ENCODE measurements around the gene RFX7.

RFX7 gene

DNA sequence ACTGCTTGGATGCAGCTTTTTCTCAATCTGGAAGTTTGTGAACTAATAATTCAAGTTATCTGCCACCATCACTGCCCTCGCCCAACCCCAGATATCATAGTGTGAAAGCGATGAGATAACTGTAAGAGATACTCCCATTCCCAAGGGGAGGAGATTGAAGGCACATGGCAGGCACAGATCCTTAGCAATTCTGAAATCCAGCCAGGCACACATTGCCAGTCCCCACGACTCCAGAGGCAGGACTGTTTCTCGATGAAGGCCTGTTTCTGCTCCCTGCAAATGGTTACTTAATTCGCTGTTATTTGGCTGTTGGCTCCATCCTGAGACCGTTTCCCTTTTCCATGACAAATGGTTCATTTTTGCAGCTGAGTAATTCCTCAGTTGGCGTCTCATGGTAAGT, 187.1 kb downstream of the RFX7 start:
- Histone ChIP-seq H3K4me3 (no peak overlapping the region), H3K4me1 (no peaks in the 10 kb centered on the region), H3K36me3 (no peaks in the 10 kb centered on the region), H3K27ac (no peak overlapping the region), H3K9ac (no peak overlapping the region), H3K27me3 (no peaks in the 10 kb centered on the region), H3K4me2 (no peak overlapping the region), H3K9me3 (no peaks in the 10 kb centered on the region), H4K20me1 (no peaks in the 10 kb centered on the region)
- TF ChIP-seq Cebpa-rat (IDR thresholded peaks at IDR 0.05) = no peak

DNA sequence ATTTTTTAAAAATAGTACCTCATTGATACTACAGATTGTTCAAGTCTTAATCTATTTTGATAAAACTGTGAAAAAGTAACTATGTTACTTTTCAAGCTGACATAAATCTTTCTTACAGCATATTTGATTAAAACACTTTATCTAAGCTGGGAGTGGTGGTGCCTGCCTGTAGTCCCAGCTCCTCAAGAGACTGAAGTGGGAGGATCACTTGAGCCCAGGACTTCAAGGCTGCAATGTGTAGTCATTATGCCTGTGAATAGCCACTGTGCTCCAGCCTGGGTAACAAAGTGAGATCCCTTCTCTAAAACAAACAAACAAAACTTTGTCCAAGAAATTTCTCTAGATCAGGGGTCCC, 190.7 kb downstream of the RFX7 start:
- Histone ChIP-seq H3K27me3 (no peaks in the 10 kb centered on the region), H3K27ac (no peak overlapping the region), H3K4me2 (no peak overlapping the region), H3K9ac (no peak overlapping the region), H3K9me3 (no peaks in the 10 kb centered on the region), H3K36me3 (no peaks in the 10 kb centered on the region), H3K4me3 (no peak overlapping the region), H3K4me1 (no peaks in the 10 kb centered on the region), H4K20me1 (no peaks in the 10 kb centered on the region)
- no peak for TF ChIP-seq Cebpa-rat (IDR thresholded peaks at IDR 0.05)

DNA sequence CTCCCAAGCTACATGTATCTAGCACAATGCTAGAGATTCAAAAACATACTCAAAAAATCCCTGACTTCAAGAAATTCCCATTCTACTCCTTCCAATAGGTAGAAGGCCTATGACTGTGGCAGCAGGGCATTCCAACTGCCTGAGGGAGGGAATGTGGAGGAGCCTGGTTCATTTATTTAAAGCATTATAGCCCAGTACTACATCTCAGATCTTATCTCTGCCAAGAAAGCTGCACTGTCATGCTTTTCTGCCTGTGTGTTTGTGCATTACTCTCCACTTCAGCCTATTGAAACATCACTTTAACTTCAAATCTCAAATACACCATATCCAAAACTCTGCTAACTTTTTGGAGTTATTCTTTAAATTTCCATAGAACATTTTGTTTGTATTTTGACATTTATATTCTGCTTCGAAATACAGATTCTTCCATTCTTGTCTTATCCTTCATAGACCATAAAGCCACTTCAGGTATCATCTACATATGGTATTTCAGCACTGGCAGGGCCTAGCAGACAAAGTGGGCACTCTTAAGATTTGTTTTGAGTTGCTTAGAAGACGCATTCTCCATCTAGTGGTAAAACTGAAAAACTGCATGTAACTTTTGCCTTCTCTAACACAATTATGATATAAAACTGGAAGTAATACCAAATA, 191.2 kb downstream of the RFX7 start:
- H3K36me3 ChIP-seq = no peaks in the 10 kb centered on the region
- H3K9me3 ChIP-seq = no peaks in the 10 kb centered on the region
- H3K4me1 ChIP-seq = no peaks in the 10 kb centered on the region
- H4K20me1 ChIP-seq = no peaks in the 10 kb centered on the region
- H3K4me3 ChIP-seq = no peak overlapping the region
- no peak for TF ChIP-seq Cebpa-rat (IDR thresholded peaks at IDR 0.05)
- no peak overlapping the region for H3K4me2 ChIP-seq
- no peak overlapping the region for H3K9ac ChIP-seq
- no peak overlapping the region for H3K27ac ChIP-seq
- H3K27me3 ChIP-seq = no peaks in the 10 kb centered on the region

DNA sequence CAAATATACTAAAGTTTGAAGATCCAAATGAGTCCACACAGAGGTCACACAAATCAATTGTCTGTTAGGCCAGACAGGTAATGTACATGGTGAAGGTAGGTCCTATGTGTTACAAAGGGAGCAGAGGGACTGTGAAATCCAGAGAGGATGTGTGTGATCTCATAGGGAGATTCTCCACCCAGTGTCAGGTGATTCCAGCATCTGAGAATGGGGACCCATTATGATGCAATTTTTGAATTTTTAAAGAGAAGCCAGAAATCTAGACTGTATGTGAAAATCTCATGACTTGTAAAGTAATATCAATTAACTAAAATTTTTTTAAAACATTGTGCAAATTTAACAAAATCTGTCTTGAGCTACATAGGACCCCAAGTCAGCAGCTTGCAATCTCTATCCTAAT, 192.0 kb downstream of the RFX7 start:
- Histone ChIP-seq H3K4me2 (no peak overlapping the region), H3K9ac (no peak overlapping the region), H3K4me3 (no peak overlapping the region), H3K27me3 (no peaks in the 10 kb centered on the region), H3K27ac (no peak overlapping the region), H4K20me1 (no peaks in the 10 kb centered on the region), H3K9me3 (0 out of 2 replicates have a peak, but pooled peaks cover 6% of the 10 kb centered on the region), H3K4me1 (no peaks in the 10 kb centered on the region), H3K36me3 (no peaks in the 10 kb centered on the region)
- TF ChIP-seq Cebpa-rat (IDR thresholded peaks at IDR 0.05) = no peak

DNA sequence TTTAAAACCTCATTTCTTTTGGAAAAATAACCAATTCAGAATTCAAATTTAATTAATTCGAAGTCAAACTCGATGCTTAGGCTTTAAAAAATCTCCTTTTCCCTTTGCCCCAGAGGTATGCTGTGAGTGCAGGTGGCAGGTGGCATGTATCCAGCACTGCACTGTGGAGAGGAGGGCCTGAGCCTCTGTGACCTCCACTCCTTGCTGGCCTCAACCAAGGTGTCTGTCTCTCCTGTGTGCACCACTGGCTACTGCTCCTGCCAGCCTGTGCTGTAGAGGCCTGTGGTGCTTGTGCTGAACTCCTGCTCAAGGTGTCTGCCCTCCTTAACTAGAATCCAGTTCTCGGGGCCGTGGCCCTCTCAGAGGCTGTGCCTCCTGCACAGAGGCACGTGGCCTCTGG, 194.1 kb downstream of the RFX7 start:
- Histone ChIP-seq H3K9me3 (0 out of 2 replicates have a peak, but pooled peaks cover 6% of the 10 kb centered on the region), H3K4me3 (no peak overlapping the region), H3K36me3 (no peaks in the 10 kb centered on the region), H3K9ac (no peak overlapping the region), H3K27ac (no peak overlapping the region), H3K4me1 (no peaks in the 10 kb centered on the region), H3K4me2 (no peak overlapping the region), H4K20me1 (no peaks in the 10 kb centered on the region), H3K27me3 (no peaks in the 10 kb centered on the region)
- no peak for TF ChIP-seq Cebpa-rat (IDR thresholded peaks at IDR 0.05)

DNA sequence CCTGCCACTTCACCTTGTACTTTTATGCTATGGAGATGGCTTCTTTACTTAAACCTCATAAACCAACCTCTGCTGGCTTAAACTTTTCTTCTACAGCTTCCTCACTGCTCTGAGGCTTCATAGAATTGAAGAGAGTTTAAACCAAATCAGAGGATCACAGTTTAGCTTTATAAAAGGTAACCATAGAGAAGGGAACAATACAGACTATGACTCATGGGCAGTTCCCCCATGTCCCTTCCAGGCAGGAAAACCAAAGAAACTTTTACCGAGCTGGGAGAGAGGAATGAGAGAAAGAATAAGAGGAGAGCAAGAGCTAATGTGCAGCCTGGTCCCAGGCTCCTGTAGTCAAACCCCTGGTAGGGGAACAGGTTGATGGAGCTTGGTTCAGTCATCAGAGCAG, 196.3 kb downstream of the RFX7 start:
- no peaks in the 10 kb centered on the region for H3K36me3 ChIP-seq
- no peak overlapping the region for H3K4me2 ChIP-seq
- H4K20me1 ChIP-seq = no peaks in the 10 kb centered on the region
- H3K4me1 ChIP-seq = peaks cover 16% of the 10 kb centered on the region
- no peak for TF ChIP-seq Cebpa-rat (IDR thresholded peaks at IDR 0.05)
- H3K9me3 ChIP-seq = 0 out of 2 replicates have a peak, but pooled peaks cover 10% of the 10 kb centered on the region
- H3K27me3 ChIP-seq = no peaks in the 10 kb centered on the region
- no peak overlapping the region for H3K27ac ChIP-seq
- H3K4me3 ChIP-seq = no peak overlapping the region
- H3K9ac ChIP-seq = no peak overlapping the region

DNA sequence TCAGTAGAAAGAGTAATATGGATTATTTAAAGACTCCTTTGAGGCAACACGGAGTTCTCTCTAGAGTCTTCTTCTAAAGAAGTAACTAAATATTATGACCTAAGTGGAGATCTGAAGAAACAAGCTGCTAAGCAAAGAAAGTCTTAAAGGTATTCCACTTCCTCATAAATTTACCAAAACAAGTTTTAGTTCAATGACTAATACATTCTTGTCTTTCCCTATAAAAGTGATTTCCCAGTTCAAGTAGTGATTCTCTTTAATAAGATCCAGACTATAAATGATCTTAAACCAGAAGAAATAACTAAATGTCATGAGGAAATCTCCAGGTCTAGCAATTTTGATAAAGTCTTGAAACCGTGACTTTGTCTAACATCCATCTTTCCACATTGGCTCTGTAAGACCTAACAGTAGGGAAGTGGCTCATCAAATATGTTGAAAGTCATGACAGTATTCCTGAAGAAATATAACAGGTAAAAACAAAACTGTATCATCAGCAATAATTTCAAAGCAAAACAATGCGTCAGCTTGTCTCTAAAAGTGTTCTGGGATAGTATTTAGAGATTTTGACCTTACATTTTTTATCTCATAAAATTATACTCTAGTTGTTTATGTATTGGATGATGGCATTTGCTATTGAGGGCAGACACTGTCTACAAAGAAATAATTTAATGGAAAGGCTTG, 198.5 kb downstream of the RFX7 start:
- no peak overlapping the region for H3K9ac ChIP-seq

DNA sequence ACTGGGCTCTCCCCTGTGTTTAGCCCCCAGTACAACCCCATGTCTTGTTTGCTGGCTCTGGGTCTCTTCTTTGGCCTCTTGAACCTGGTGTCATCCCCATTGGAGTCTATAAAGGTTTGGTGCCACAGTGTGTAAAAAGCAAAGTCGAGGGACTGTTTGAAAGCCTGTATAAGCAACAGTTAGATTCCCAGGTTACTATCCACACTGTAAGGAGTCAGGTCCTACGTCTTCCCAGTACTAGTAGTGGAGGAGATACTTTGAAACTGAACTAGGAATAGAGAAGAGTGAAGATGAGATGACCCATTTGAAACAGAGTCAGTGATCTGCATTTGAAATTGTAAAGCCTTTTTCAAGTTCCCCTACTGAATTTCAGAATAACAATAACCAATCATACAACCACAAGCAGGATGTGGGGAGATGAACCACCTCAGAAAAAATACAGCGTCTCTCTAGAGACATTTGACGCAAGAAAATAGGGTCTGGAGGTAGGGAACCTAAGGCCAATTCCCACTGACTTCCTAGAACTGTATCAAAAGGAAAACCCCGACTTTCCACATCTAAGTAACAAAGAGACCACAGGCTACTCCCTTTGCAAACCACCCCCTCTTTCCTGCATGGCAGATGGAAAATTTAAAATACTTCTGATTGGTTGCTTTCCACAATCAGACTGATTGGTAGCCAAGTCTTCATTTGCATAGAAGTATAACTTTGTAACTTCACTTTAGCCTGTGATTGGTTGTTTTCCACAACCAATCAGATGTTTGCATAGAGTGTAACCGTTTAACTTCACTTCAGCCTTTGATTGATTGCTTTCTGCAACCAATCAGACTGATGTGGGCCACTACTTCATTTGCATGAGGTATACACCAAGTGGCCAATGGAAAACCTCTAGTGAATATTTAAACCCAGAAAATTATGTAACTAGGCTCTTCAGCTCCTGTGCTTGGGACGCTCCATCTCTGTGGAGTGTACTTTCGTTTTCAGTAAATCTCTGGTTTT, 200.4 kb downstream of the RFX7 start:
- H4K20me1 ChIP-seq = no peaks in the 10 kb centered on the region
- no peaks in the 10 kb centered on the region for H3K27me3 ChIP-seq
- H3K36me3 ChIP-seq = no peaks in the 10 kb centered on the region
- H3K4me2 ChIP-seq = peak overlapping the region; percentile 53
- no peak overlapping the region for H3K9ac ChIP-seq
- 0 out of 2 replicates have a peak, but pooled peaks cover 10% of the 10 kb centered on the region for H3K9me3 ChIP-seq
- no peak overlapping the region for H3K4me3 ChIP-seq
- peaks cover 16% of the 10 kb centered on the region for H3K4me1 ChIP-seq
- no peak for TF ChIP-seq Cebpa-rat (IDR thresholded peaks at IDR 0.05)
- no peak overlapping the region for H3K27ac ChIP-seq

More for the DNA sequence above, 198.5 kb downstream of the RFX7 start:
- peaks cover 16% of the 10 kb centered on the region for H3K4me1 ChIP-seq
- no peaks in the 10 kb centered on the region for H4K20me1 ChIP-seq
- H3K9me3 ChIP-seq = 0 out of 2 replicates have a peak, but pooled peaks cover 10% of the 10 kb centered on the region
- no peak overlapping the region for H3K4me2 ChIP-seq
- no peak overlapping the region for H3K4me3 ChIP-seq
- H3K27me3 ChIP-seq = no peaks in the 10 kb centered on the region
- no peak for TF ChIP-seq Cebpa-rat (IDR thresholded peaks at IDR 0.05)
- H3K36me3 ChIP-seq = no peaks in the 10 kb centered on the region
- no peak overlapping the region for H3K27ac ChIP-seq

DNA sequence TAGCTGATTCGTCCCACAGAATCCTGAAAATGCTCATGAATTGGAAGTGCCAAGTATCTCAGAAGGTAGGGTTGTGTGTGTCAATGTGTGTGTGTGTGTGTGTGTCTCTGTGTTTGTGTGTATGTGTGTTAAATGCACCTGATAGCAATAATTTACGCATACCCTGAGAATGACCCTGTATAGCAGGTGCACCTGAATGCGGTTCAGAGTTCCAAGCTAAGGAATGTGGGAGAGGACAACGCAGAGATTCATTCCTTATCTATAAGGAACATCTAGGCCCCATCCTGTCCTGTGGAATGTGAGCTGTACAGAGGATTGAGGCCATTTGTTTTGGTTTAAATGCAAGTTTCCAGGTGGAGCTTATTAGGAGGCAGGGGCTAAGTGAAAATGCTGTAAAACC, 201.2 kb downstream of the RFX7 start:
- Histone ChIP-seq H3K4me2 (peak overlapping the region; percentile 53), H3K9ac (no peak overlapping the region), H3K36me3 (no peaks in the 10 kb centered on the region), H3K4me3 (no peak overlapping the region), H4K20me1 (no peaks in the 10 kb centered on the region), H3K9me3 (0 out of 2 replicates have a peak, but pooled peaks cover 10% of the 10 kb centered on the region), H3K27me3 (no peaks in the 10 kb centered on the region), H3K27ac (no peak overlapping the region), H3K4me1 (peaks cover 16% of the 10 kb centered on the region)
- TF ChIP-seq Cebpa-rat (IDR thresholded peaks at IDR 0.05) = no peak
